ENCODE measurements around the gene XAGE3.
"Not testable (repeated sequence)": the region's sequence is repeated elsewhere in the genome, so short reads cannot be mapped to it uniquely, and the experiment has no call there.

XAGE3 gene, protein sequence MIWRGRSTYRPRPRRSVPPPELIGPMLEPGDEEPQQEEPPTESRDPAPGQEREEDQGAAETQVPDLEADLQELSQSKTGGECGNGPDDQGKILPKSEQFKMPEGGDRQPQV

DNA sequence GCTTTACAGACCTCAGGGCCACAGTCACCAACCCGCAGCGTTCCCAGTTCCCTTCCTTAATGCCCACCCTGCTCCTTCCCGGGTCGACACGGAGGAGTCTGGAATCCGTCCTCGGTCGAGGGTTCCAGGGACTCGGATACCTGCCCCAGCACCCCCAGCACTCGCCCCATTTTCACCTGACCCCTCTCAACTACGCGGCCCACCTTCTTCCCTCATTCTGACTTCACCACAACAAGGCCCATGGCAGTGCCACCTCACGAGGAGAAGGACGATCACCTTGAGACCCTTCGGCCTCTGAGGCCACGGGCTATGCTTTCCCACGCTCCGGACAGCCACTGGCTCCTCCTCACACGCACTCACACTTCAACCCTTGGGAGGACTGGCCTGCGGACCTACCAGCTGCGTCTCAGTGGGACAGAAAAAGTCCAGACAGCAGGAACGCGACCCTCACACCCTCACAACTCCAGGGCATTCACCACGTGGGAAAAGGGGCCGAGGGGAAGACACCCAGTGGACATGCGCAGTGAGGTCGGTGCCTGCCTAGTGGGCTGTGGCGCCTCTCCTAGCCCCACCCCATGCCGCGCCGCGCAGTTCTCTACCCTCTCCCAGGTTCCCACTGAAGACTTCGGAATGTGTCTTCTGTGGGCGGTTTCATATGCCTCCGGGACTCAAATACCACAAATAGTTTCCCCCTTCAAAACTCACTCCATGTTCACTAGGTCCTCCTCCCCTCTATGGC is at the start of gene XAGE3:
TSS of gene XAGE3 (minus strand) at position 474 of the 739 bp plus-strand sequence. CDS start 950 bp downstream, outside the sequence.
- DNase-seq (ENCODE audit: low read depth in 2 of 2) = no peak

GRCh38 chrX:52914704-52915103 is 46.8 kb upstream of the XAGE3 start:
- not testable (repeated sequence) for DNase-seq (ENCODE audit: low read depth in 2 of 2)

DNA sequence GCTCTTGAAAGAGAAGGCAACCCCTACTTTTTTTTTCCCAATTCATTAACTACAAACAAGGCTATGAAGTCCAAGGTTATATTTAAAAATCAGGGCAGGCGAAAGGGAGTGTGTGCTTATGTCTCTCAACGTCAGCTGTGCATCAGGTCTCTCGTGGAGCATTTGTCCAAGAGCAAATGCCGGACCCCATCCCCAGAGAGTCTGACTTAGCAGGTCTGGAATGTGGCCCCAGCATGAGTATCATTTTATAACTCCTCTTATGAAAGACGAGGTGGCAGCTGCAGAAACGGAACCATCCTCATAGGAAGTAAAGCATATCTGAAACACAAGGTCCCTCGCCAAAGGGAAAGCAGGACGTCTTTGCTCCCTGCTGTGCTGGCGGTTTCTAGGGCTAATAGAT is 45.8 kb upstream of the XAGE3 start:
- not testable (repeated sequence) for DNase-seq (ENCODE audit: low read depth in 2 of 2)

GRCh38 chrX:52909313-52909969 is 41.6 kb upstream of the XAGE3 start:
- DNase-seq (ENCODE audit: low read depth in 2 of 2) = not testable (repeated sequence)

DNA sequence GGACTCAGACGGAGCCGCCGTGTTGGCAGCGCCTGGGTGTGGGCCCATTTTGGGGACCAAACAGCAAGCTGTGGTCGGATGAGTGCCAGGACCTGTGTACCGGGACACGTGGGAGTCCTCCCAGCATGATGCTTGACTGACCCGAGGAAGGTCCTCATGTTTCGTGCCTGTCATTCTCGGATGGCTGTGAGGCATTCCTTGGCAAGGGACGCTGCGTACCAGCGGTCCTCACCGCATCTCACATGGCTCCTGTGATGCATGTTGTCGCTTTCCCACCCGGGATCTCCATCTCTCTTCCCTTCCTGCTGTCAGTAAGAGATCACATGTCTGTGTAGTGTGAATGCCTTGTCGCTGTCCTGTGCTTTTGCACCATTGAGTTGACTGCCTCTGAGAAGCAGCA is 40.0 kb upstream of the XAGE3 start:
- not testable (repeated sequence) for DNase-seq (ENCODE audit: low read depth in 2 of 2)

DNA sequence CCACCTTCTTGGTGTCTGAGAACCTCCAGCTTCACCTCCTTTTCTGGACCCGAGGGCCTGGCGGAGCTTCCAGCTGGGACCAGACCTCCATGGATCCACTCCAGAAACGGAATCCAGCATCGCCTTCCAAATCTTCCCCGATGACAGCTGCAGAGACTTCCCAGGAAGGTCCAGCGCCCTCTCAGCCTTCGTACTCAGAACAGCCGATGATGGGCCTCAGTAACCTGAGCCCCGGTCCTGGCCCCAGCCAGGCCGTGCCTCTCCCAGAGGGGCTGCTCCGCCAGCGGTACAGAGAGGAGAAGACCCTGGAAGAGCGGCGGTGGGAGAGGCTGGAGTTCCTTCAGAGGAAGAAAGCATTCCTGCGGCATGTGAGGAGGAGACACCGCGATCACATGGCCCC is 39.3 kb upstream of the XAGE3 start:
- not testable (repeated sequence) for DNase-seq (ENCODE audit: low read depth in 2 of 2)

DNA sequence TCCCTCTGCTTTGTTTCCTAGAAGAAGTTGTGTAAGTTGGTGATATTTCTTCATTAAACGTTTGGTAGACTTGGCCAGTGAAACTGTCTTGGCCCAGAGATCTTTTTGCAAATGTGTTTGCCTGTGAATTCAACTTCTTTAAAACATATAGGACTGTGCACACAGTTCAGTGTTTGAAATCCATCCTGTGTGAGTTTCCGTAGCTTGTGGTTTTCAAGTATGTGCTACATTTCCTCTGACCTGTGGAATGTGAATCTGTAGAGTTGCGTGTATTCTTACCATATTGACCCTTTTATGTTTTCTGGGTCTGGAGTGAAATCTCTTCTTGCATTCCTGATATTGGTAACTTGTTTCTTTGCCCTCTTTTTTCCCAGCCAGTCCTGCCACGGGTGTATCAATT is 38.2 kb upstream of the XAGE3 start:
- DNase-seq (ENCODE audit: low read depth in 2 of 2) = not testable (repeated sequence)

- not testable (repeated sequence) for DNase-seq (ENCODE audit: low read depth in 2 of 2)
Observed at GRCh38 chrX:52905531-52905930, 37.6 kb upstream of the XAGE3 start.

DNA sequence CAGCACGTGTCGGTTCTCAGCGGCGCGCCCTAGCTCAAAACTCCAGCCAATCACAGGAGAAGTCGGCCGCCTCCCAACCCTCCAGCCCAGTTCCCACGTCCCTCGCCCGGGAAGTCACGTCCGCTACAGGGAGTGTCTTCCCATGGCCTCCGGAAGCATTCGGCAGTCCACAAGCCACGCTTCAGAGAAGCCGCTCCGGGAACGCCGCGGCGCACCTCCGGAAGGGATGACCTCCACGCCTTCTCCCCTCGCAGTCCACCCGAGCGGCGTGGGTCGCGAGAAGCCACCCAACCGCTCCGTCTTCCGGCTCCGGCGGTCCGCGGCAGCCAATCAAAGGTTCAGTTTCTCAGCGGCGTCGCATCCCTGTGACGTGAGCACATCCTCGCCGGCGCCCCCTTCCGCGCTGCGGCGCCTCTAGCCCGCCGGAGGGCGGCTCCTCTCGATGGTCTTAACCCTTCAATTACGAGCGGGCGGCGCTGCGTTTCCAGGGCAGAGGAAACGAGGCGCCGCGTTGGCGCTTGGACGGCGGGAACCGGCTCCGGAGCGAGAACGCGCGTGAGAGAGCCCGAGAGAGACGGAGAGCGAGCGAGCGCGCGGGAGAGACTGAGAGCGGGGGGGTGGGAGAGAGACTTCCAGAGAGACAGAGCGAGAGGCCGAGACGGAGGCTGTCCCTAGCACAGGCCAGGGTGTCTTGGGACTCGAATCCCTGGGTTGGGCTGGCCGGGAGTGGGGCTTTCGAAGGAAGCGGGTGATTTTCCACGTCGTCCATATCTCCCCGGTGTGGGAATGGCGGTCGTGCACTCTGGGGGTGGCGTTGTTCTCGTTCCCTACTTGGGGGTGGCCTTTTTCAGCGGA is 29.2 kb upstream of the XAGE3 start, which contains the start of gene FAM156B:
TSS of gene FAM156B (plus strand) at position 476 of the 855 bp plus-strand sequence. CDS start 9,896 bp downstream, outside the sequence.
- DNase-seq (ENCODE audit: low read depth in 2 of 2) = not testable (repeated sequence)

DNA sequence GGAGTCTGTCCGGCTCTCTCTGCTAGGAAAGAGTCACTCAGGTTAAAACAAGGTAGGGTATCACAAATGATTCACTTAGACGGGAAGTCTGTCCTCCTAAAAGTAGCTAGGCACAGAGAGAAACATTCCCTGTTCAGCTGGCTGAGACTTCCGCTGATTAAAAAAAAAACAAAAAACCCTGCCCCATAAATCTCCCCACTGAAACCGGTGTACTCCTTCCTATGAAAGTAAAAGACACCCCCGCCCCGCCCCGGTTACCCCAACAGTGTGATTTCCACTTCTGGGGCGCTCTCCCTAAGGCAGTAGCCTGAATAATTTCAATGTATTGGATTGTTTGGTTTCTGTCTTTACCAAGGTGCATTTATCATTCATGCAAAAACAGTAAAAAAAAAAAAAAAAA is 28.6 kb upstream of the XAGE3 start:
- DNase-seq (ENCODE audit: low read depth in 2 of 2) = not testable (repeated sequence)

DNA sequence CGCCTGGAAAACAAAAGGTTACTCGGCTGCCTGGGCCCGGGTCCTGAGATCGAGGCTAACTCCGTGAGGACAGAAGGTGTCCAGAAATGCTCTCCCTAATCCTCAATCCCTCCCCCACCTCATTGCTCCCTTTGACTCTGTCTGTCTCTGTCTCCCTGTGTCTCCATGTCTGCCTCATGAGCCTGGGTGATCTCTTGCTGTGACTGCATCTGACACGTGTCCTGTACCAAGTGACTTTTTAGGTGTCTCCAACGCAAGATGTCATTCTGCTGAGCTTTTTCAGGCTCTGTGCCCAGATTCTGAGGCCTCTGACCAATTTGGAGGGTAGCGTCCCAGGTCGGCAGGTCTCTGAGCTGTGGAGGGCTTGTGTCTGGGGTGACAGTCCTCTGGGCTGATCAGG is 20.2 kb upstream of the XAGE3 start:
- DNase-seq (ENCODE audit: low read depth in 2 of 2) = not testable (repeated sequence)

- not testable (repeated sequence) for DNase-seq (ENCODE audit: low read depth in 2 of 2)
Observed at GRCh38 chrX:52887459-52887858, 19.6 kb upstream of the XAGE3 start.

GRCh38 chrX:52876386-52876785 is 8.5 kb upstream of the XAGE3 start:
- DNase-seq (ENCODE audit: low read depth in 2 of 2) = not testable (repeated sequence)

DNA sequence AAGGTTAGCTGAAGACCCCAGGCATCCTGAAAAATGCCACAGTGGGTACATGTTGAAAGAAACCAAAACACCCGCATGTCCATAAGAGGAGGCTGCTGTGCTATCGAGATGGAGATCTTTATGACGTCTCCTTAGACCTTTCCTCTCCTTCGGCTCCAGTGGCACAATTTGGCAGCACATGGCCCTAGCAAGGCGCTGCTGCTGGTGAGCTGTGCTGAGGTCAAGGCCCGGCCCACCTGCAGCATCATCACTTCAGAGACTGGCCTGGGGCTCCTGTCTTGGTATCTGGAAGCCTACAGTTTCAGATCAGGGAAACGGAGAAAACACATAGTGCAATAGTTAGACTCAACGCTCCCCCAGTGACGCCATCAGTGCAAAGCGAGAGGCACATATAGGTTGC is 7.6 kb upstream of the XAGE3 start:
- not testable (repeated sequence) for DNase-seq (ENCODE audit: low read depth in 2 of 2)

- no peak for DNase-seq (ENCODE audit: low read depth in 2 of 2)
Observed at GRCh38 chrX:52874661-52875060, 6.8 kb upstream of the XAGE3 start.

DNA sequence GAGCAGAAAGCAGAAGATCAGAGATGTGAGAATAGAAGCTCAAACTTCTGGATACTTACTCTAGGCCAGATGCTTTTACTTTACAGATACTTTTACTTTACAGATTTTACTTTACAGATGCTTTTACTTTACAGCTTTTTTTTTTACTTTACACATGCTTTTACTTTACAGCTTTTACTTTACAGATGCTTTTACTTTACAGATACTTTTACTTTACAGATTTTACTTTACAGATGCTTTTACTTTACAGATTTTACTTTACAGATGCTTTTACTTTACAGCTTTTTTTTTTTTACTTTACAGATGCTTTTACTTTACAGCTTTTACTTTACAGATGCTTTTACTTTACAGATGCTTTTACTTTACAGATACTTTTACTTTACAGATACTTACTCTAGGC is 5.9 kb upstream of the XAGE3 start:
- not testable (repeated sequence) for DNase-seq (ENCODE audit: low read depth in 2 of 2)

DNA sequence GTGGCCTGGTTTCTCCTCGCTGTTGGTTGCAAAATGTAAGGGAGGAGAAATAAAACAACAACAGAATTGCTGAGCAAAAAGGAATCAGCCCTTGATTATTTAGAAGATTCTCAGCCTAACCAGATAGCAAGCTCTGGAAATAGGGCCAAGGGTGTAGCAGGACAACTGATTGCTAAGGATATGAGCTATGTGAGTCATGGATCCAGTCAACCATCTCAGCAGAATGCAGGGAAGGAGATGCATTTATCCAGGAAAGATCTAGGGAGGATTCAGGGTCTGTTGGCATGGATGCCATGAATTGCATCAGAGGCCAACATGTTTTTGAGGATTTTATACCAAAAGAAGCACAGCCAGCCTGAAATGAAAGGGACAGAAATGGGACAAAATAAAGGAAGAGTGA is 2.2 kb upstream of the XAGE3 start:
- DNase-seq (ENCODE audit: low read depth in 2 of 2) = no peak

DNA sequence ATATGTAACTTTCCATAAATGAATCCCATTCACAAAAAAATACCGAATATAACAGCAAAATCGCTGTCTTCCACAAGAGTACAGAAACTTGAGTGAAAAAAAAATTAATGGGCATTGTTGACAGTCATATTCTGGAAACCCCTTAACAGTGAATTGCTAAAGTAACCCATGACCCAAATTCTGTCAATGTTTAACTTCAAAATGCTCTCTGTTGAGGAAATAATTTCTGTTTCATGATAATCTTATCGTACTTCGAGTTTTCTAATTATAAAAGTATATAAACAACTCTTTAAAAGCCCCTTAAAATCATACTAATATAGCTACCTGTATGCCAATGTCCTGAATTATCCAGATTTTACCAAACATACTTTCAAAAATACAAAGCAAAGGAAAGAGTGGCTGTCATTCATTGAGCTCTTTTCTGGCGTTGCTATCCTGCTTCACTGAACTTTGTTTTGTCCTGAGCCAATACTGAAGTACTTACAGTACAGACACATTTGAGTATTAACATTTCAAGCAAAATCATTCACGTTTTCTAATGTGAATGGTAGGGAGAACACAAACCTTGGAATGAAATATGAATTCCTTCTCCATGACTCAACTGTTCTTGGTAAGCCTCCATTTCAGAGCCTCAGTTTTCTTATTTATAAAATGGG is 2.4 kb downstream of the XAGE3 start:
- no peak for DNase-seq (ENCODE audit: low read depth in 2 of 2)

- not testable (repeated sequence) for DNase-seq (ENCODE audit: low read depth in 2 of 2)
Observed at GRCh38 chrX:52856991-52857525, 10.8 kb downstream of the XAGE3 start.

DNA sequence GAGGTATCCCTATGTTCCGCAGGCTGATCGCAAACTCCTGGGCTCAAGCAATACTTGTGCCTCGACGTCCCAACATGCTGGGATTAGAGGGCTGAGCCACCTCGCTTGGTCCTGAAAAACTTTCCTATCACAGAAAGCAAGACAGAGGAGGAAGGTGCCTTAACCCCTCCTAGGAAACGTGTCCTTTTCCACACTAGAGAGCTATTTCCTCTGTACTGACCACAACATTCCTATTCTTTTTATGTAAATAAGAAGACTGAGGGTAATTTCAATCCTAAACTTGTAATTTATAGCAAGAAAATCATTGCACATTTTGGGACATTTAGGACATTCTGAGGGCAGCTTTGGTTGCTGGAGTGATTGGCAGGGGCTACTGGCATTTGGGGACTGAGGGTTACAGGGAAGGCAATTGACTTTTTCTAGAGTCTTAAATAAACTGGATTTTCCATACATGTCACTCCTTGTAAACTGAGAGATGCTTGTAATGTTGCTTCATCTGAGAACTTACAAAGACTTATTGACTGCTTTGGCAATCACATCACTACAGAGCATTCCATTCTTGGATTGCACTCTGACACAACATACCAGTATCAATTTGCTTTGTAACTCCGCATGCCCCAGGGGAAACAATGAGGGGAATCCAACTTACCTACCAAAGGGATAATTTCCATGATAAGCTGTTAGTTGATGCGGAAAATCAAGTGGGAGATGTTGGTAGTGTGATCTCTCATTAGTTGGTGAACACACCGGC is 15.6 kb downstream of the XAGE3 start:
- DNase-seq (ENCODE audit: low read depth in 2 of 2) = no peak
